Activated gamma-delta T cell (primary cell): ENCODE measurements around the gene MRNIP.

ENCODE experiments used
- DNase-seq: peaks from one replicate; lab custom pipeline; 2025; lab: John Stamatoyannopoulos, UW

Gene MRNIP

GRCh38 chr5:179803651-179804554, 54.7 kb downstream of the MRNIP start:
- DNase-seq, result no peak

GRCh38 chr5:179802950-179803562, 55.6 kb downstream of the MRNIP start:
- DNase-seq, result no peak

GRCh38 chr5:179802207-179802883, 56.3 kb downstream of the MRNIP start:
- DNase-seq, result no peak

- DNase-seq, result peak; percentile 44
These were observed 57.1 kb downstream of the MRNIP start for GRCh38 chr5:179801304-179802206.

GRCh38 chr5:179800696-179801201, 57.9 kb downstream of the MRNIP start:
- DNase-seq, result no peak

GRCh38 chr5:179800071-179800695, 58.4 kb downstream of the MRNIP start:
- DNase-seq, result no peak

- DNase-seq, result no peak
These were observed 59.0 kb downstream of the MRNIP start for GRCh38 chr5:179799644-179799973.

GRCh38 chr5:179798771-179799643, 59.6 kb downstream of the MRNIP start:
- DNase-seq, result no peak

- DNase-seq, result no peak
These were observed 60.4 kb downstream of the MRNIP start for GRCh38 chr5:179798144-179798770.

- DNase-seq, result no peak
These were observed 60.9 kb downstream of the MRNIP start for GRCh38 chr5:179797741-179798140.

GRCh38 chr5:179796877-179797608, 61.6 kb downstream of the MRNIP start:
- DNase-seq, result no peak

- peak; percentile 64 for DNase-seq
These were observed 62.5 kb downstream of the MRNIP start for GRCh38 chr5:179795863-179796833.

GRCh38 chr5:179795049-179795862, 63.4 kb downstream of the MRNIP start:
- no peak for DNase-seq

- DNase-seq, result no peak
These were observed 64.0 kb downstream of the MRNIP start for GRCh38 chr5:179794575-179794974.

- no peak for DNase-seq
These were observed 64.4 kb downstream of the MRNIP start for GRCh38 chr5:179794171-179794570.

GRCh38 chr5:179793468-179794139, 65.0 kb downstream of the MRNIP start, which contains the start of gene LTC4S:
LTC4S (plus strand) TSS chr5:179793986; CDS start chr5:179794081, 95 bp downstream.
- peak; percentile 32 for DNase-seq
